GF-D8 (cell line): Measurements from ENCODE around the gene HTD2.
"Not testable (repeated sequence)": the region's sequence is repeated elsewhere in the genome, so short reads cannot be mapped to it uniquely, and the experiment has no call there.

Experiments used
- DNase-seq: peaks from one replicate; lab custom pipeline; 2025; lab: John Stamatoyannopoulos, UW

Gene HTD2

DNA sequence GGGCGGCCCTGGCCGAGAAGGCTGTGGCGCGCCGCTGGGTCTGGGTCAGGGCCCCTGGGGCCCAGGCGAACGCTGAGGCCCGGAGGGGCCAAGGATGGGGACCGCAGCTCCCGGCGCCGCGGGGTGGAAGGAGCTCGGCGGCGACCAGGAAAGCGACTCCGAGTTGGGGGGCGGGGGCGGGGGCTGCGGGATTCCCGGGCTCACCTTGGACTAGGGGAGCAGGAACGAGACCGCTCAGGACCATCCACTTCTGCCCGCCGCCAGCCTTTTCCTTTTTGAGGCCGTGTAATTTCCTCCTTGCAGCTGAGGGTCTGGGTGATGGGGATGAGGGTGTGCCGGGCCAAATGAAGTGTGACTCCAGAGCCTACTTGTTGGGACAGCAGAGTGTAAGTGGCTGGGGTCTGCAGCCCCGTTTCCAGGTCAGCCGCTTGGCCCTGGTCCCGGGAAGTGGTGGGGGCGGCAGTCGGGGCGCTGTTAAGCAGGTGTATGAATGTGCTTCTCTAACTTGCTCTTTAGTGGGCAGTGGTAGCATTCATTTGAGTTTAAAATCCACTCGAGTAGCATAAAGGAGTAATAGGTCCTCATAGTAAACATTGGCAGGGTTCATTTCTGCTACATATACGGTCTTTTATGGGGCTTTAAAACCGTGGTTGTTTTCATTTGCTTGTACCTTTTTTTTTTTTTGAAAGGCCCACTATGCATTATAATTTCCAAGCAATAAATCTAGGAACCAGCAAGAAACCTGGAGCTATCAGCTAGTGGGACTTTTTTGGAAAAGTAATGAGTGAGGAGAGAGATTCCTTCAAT, 27.1 kb downstream of the HTD2 start:
- peak; percentile 30 for DNase-seq

DNA sequence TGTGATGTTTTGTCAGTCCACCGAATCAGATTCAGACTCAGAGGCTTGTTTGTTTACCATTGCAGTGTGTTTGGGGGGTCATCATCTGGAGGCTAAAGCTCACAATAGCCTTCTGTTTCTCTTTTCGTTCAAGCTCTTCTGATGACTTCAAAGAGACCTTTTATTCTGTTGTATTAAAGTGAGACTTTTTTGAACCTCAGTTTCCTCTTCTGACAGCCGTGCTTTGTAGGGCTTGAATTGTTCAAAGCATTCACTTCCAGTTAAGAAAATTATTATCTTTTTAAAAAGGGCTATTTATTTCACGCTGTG, 27.6 kb downstream of the HTD2 start:
- DNase-seq, result no peak

DNA sequence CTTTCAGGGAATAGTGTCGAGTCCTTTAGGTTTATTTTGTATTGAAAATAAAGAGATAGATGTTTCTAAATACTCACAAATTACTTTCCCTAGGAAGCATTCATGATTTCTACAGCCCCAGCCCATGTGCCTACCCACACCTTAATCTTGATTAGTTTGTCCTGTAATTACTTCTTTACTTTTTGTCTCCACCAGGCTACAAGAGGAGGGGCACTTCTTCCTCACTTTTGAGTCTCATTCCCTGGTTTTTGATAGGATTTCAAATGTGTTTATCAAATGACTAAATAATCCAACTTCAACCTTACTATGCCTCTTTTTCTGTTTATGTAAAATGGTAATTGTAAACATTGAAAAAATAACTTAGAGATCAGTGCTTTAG, 28.2 kb downstream of the HTD2 start:
- DNase-seq, result no peak

DNA sequence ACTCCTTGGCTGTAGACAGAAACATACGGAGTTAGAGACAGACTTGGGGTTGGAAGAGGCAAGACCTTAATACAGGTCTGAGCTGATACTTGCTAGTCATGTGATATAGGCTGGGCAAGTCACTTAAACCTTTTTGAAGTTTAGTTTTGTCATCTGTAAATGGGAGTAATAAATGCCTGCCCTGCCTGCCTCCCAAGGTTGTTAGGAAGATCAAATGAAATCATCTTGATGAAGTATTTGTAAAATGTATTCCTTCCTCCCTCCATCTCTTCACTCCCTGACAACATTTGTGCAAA, 29.3 kb downstream of the HTD2 start:
- DNase-seq, result no peak

DNA sequence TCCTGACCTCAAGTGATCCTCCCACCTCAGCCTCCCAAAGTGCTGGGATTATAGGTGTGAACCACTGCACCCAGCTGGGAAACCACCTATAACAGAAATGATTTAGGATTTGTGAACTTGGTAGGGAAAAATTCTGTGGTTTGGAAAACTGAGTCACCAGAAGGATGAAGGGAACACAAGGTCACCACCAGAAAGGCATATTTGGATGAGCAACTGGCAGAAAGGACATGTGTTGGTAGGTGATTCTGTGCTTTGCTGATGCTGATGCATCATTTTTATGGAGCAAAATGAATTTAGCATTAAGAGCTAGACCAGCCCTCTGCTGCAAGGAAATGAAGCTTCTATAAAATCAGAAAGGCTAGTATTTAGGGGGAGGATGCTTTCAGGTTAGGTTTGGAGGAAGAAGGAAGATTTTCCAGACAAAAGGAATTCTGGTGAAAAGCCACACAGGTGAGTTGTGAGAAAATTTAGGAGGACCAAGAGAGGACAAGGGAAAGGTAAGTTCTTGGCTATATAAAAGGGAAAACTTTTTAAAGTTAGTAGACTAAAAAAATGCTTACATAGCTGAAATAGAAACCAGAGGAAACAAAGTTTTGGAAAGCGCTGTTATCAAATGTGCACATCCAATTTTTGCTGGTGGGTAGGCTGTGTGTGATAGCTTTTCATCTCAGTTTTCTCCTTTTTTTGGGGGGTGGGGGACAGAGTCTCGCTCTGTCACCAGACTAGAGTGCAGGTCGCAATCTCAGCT, 30.0 kb downstream of the HTD2 start:
- DNase-seq, result no peak

DNA sequence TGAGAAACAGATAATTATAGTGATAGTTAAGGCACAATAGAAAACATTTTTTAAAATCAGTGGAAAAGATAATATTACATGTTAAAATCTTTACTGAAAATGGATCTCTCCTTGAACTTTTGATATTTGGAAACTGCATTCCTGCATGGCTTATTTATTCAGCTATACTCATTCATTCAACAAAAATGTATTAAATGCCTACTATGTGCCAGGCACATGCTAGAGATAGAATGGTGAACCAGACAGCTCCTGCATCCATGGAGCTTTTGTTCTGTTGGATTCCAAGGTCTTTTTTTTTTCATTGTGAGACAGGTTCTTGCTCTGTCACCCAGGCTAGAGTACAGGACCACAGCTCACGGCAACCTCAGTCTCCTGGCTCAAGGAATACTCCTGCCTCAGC, 30.9 kb downstream of the HTD2 start:
- no peak for DNase-seq

DNA sequence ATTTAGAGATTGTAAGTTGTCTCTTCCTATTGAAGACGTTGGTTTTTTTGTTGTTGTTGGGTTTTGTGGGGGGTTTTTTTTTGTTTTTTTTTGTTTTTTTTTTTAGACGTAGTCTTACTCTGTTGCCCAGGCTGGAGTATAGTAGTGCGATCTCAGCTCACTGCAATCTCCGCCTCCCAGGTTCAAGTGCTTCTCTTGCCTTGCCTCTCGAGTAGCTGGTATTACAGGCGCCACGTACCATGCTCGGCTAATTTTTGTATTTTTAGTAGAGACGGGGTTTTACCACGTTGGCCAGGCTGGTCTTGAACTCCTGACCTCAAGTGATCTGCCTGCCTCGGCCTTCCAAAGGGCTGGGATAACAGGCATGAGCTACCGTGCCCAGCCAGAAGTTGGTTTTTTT, 32.8 kb downstream of the HTD2 start:
- not testable (repeated sequence) for DNase-seq

DNA sequence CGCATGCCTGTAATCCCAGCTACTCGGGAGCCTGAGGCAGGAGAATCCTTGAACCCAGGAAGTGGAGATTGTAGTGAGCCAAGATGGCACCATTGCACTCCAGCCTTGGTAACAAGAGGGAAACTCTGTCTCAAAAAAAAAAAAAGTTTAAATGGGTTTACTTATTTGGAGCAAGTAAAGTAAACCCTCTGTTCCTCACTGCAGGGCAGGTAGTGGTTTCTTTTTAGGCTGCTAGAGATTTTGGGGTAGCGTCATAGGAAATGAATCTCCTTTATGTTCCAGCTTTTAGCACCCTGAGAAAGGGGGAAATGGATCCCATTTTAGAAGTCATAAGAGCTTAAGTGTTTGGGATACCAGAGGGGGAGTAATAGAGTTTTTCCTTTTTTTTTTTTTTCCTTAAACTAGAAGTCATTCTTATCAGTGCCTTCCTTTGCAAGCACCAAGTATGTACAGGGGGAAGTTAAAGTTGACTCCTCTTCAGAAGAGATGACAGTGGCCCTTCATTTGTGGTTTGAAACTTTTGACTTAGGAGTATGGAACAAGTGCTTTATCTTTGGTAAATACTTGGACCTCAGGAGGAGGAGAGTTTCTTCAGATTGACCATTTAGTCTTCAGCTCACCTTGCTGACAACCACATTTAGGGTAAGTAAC, 34.4 kb downstream of the HTD2 start:
- DNase-seq, result no peak

DNA sequence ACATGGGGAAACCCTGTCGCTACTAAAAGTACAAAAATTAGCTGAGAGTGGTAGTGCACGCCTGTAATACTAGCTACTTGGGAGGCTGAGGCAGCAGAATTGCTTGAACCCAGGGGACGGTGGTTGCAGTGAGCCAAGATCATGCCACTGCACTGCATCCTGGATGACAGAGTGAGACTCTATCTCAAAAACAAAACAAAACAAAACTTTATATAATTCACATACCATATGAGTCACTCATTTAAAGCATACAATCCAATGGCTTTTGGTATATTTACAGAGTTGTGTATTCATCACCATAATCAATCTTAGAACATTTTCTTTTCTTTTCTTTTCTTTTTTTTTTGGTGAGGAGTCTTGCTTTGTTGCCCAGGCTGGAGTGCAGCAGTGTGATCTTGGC, 35.1 kb downstream of the HTD2 start:
- DNase-seq, result no peak

DNA sequence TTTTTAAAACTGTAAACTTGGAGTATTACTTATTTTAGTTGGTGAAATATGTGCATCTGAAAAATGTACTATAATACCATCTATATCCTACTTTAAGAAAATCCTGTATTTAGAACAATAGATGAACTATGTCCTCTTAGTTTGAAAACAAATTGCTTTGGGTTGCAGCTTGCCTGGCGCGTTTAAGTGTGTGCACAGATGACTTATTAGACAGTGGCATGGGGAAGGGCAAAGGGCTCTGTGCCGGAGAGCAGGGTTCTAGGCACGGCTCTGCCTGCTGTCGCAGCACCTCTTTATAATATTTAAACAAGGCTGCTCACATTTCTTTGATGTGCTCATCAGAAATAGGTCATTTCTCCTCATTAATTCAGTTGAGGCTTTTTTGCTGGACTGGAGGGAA, 36.4 kb downstream of the HTD2 start:
- no peak for DNase-seq

DNA sequence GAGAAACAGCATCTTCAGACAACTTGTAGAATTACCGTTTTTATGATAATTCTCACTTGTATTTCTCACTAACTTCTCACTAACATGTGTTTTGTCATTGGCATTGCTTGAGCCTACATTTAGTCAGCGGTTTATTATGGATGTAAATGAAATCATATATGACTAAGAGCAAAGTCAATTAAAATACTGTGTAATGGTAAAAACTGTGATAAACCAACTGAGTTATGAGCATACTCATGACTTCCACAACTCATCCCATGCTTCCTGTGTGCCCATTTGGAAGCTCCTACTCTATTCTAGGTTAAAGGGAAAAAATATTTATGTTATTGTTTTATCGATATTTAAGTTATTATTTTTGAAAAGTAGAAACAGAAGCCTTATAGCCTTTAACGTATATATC, 39.1 kb downstream of the HTD2 start:
- DNase-seq, result no peak

DNA sequence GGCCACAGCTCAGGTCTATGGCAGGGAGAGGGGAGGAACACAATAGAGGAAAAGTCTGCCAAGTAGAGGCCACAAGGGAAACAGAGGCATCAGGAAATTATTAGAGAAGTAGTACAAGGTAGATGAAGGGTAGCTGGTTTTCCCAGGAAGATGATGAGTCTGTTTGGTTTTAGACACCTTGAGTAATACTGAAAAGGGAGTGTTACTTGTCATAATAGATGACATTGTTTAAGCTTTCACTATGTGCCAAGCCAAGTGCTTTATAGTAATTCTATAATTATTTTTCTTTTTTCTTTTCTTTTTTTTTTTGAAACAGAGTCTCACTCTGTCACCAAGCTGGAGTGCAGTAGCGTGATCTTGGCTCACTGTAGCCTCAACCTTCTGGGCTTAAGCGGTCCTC, 40.0 kb downstream of the HTD2 start:
- DNase-seq, result no peak

DNA sequence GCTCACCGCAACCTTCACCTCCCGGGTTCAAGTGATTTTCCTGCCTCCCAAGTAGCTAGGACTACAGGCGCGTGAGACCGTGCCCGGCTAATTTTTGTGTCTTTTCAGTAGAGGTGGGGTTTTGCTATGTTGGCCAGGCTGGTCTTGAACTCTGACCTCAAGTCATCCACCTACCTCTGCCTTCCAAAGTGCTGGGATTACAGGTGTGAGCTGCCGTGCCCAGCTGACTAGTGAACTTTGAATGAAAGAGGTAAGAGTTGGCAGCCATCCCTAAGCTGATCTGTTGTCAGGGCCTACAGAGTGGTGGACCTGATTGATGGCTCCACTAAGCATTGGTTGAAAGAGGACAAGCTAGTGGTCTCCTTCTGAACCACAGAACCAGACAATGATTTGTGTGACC, 41.7 kb downstream of the HTD2 start:
- DNase-seq, result no peak

DNA sequence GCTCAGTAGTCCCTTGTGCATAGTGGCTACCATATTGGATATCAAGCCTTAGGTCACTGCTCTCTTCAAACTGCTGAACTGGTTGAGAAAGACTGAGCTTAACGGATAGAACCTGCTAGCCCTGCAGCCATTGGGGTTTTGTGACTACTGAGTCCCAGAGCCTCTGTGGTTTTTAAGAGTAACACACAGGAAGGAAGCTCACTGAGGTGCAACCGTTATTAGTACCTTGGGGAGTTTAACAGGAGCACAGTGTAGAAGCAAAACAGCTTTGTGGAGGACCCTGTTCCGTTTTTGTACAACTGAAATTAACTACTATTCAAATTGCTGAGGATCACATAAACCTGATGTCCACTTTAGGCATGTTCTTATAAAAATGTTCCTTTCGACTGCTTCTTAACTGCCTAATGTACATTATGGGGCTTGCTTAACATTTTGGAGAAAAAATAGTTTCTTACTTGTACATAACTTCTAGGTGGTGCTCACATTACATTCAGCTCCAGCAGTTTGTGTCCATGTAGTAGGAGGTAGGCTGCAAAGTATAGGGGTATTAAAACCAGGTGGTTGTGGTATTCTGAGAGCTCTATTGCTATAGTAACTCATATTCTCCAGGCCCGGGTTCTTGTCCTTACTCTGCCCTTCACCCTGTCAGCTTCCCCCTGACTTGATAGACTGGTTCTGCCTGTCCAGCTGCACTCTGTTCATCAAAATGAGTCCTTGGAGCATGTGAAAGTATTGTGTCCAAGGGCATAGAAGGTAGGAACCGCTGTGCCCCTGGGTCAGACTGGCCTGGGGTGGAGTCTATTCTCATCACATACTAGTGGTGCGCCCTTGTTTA, 43.7 kb downstream of the HTD2 start:
- DNase-seq, result peak; percentile 96

DNA sequence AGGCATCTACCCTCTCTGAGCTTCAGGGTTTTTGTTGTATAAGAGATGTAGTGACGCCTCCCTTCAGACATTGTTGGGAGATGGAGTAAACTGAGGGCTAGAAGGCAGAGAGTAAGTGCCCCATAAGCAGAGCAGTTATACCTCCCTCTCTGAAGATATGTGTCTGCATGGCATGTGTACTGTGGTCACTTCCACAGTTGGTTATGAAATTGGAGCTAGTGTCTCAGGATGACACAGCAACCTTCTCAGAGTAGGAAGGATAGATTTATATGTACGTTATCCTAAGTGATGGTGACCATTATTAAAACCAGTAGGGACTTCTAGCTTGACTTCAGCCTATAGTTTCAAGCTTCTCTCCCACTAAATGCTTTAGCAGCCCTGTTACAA, 44.3 kb downstream of the HTD2 start:
- DNase-seq, result peak; percentile 82

DNA sequence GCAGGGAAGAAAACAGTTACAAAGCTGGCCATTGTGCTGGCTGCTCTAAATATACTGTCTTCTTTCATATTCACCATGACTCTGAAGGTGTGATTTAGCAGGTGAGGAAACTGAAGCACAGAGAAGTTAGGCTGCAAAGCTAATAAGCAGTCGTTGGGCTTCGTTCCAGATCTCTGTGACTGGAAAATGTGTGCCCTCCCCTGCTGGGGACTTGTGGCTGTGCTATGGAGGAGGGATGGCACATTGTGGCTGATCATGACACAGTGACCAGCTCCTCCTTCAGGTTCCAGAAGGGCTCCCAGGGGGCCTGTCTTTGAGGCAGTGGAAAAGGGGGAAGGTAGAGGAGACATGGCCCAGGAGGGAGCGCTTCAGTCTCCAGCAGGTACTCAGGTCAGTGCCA, 45.6 kb downstream of the HTD2 start:
- peak; percentile 89 for DNase-seq

DNA sequence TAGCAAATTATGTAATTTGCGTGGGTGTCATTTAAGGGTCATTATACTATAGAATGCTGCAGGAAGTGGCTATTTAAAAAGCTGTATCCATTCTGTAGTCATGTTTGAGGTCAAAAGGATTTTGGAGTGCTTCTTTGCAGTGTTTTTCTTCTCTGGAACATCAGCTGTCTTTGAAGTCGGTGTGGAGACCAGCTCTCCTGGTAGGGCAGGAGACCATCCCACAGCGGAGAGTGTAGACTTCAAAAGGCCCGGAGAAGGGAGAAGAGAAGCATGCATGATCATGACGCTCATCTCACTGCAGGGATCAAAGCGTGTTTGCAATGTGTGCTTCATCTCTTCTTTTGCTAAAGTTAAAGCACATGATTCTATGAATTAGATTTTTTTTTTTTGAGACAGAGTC, 46.3 kb downstream of the HTD2 start:
- peak; percentile 40 for DNase-seq

DNA sequence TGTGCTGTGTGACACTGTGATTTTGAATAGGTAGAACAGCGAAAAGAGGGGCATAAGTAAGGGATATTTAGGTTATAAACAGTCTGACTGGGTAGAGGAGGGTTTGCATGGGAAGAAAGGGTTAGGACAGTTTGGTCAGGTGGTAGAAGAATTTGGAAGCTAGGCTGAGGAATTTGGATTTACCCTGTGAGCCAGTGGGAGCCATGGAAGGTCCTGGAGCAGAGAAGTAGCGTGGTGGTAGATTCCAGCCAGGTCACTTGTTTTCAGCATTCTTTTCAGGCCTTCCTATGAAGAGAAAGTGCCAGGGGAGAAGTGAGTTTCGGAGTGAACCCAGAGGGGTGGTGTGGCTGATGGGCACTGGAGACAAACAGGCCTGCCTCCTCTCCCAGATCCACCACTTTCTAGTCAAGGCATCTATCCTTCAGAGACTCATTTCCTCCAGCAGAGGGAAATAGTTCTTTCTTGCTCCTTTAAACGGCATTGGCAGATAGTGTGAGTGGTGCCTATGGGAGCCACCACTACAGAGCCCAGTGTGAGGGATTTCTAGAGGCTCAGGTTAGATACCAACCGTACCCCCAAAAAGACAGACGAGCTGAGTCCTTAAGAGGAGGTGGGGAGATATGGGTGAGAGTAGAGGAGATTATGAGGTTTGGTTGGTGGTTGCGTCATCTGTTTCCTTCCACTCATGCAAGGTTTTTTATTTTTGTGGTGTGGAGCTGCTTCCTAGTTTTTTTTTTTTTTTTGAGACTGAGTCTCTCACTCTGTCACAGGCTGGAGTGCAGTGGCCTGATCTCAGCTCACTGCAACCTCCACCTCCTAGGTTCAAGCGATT, 47.6 kb downstream of the HTD2 start:
- DNase-seq, result peak; percentile 89

DNA sequence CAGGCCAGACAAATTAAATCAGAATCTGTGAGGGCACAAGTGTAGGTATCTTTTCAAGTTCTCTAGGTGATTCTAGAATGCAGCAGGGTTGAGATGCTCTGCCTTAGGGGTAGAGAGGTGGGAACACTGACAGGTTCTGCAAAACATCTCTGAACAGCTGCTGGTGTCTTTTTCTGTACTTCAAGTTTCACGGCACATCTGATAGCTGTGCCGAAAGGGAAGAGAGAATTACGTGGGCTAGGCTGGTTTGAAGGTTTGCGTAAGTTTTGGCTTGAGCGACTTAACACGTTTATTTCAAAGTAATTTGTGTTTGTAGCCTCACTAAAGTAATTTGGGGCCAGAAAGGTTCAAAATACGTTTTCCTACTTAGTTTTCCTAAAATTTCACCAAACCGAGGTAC, 48.9 kb downstream of the HTD2 start:
- DNase-seq, result peak; percentile 72

DNA sequence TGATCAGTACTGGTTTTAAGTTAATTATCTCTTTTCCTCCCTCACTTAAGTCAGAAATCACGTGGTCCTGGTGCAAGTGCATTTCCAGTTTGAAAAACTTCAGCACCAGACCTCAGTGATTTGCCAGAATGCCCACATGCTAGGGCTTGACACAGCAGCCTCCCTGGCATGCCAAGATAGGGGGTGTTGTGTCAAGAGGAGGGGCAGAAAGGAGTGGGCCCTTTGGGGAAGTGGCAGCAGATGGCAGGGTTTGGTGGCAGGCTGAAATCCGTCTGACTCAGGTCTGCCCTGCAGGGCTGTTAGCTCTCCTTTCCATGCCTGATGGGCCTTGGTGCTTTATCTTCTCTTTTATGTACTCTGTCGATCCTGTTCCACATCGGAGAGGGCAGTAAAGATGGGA, 49.7 kb downstream of the HTD2 start:
- DNase-seq, result peak; percentile 80

DNA sequence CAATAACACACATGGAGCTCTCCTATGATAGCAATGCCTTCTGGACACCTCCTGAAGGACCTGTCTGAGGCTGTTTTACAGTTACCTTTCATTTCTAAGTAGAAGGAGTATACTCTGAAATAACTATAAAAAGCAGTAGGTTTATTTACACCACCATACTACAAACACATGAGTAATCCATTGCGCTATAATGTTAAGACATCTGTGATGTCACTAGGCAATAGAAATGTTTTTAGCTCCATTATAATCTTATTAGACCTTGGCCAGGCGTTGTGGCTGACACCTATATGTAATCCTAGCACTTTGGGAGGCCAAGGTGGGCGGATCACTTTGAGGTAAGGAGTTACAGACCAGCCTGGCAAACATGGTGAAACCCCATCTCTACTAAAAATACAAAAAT, 51.1 kb downstream of the HTD2 start:
- DNase-seq, result no peak

DNA sequence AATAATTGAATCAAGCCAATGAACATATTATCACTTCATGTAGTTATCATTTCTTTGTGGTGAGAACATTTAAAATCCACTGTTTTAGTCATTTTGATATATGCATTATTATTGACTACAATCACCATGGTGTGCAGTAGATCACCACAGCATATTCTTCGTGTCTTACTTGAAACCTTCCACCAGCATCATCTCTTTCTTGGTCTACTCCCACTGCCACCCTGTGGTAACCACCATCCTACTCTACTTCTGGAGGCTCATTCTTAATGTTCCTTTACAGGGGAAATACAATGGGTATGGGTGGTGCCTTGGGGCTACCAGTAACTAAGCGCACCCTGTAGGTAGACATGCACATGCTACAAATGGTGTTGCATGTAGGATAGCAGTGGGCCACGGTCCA, 51.8 kb downstream of the HTD2 start:
- DNase-seq, result no peak
